Prostate gland (tissue), 2 donors: ENCODE measurements around the gene CDC73. TPM values are rescaled to one million over a fixed set of nuclear protein-coding genes. Genes with fewer than 3 reads are reported as not detected.

Experiments used
- DNase-seq: peaks from one replicate; pipeline ENCODE4 v3.0.0-alpha.2; 2019; ENCODE audit warnings: low spot score
- H3K27ac ChIP-seq, 2 donors: fragments of 200-600 bp; sonication (generic); 2 replicates each; pipeline ENCODE4 v1.5.1; 2017 to 2019
- H3K27me3 ChIP-seq: fragments of 200-600 bp; sonication (generic); replicated peaks from 2 replicates; pipeline ENCODE4 v1.5.1; 2019; ENCODE audit not compliant: insufficient read depth
- H3K36me3 ChIP-seq, 2 donors: fragments of 200-600 bp; sonication (generic); 1 replicate in 1 of 2; 2 replicates in 1 of 2; pipeline versions ENCODE4 v1.5.1 to v1.8.1; 2017 to 2019
- H3K4me1 ChIP-seq: fragments of 200-600 bp; sonication (generic); replicated peaks from 2 replicates; pipeline ENCODE4 v1.5.1; 2019
- H3K4me3 ChIP-seq, 2 donors: fragments of 200-600 bp; sonication (generic); 2 replicates each; pipeline ENCODE4 v1.5.1; 2017 to 2019
- H3K9me3 ChIP-seq: fragments of 200-600 bp; sonication (generic); 2 replicates; pipeline ENCODE4 v1.5.1; 2017
- POLR2A ChIP-seq: fragments of 450-650 bp; IDR thresholded peaks from one replicate; pipeline ENCODE4 v1.6.1; 2016; ENCODE audit warnings: antibody characterized with exemption, mild to moderate bottlenecking
- POLR2AphosphoS5 ChIP-seq: sonication (generic); formaldehyde crosslinking; IDR thresholded peaks from one replicate; pipeline ENCODE4 v1.6.1; 2017; ENCODE audit warnings: antibody characterized with exemption
- WGBS: methylation state at CpG from one replicate; pipeline ENCODE4 v1.1.5; 2018; 5-methylcytosine and 5-hydroxymethylcytosine counted together
- intact Hi-C: fragments of 100-400 bp; cut with DNase I; formaldehyde crosslinking; loops from one replicate; pipeline ENCODE4 v1.14.2; 2022
- total RNA-seq, 2 donors: library from RNA; depleted of rRNA; stranded (reverse); fragments of >200 nt; gene quantifications; one replicate each; pipeline ENCODE4 v1.1.0, GENCODE V29; 2016
- TF ChIP-seq, protein P1 (sequence below), 4 experiments: fragments of 200-600 bp in 2 of 4; fragments of 450-650 bp in 2 of 4; sonication (generic) in 2 of 4; IDR thresholded peaks; 1 replicate in 3 of 4; 2 replicates in 1 of 4; pipeline ENCODE4 v1.5.1; 2016 to 2019; ENCODE audit warnings: antibody characterized with exemption in 4 of 4, mild to moderate bottlenecking in 2 of 4, moderate library complexity in 2 of 4

Gene CDC73
- total RNA-seq, 2 donors from 2014 or later: 36.2 to 48.0 TPM

DNA sequence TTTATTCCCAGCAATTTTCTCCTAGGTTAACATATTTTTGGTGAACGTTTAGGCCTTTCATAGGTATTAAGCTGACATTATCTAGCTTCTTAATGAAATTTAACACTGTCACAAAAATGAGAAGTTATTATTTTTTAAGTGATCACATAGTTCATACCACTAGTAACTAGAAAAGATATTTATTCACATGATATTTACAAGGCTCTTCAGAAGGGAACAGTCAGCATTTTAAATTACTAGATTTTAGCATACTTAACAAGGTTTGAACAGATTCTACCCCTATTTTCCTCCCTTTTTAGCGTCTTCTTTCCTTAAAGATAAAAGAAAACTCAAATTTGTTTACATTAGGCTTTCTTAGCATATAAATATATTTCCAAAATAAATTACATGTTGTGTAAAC lies 130.1 kb downstream of the CDC73 start:
- Histone ChIP-seq H3K36me3 (no peaks in the 10 kb centered on the region), H3K4me1 (no peaks in the 10 kb centered on the region), H3K27me3 (no peaks in the 10 kb centered on the region), H3K4me3 (no peak overlapping the region), H3K9me3 (no peaks in the 10 kb centered on the region), H3K27ac (no peak overlapping the region)
- intact Hi-C loops: no loop called here
- TF ChIP-seq, protein P1, sequence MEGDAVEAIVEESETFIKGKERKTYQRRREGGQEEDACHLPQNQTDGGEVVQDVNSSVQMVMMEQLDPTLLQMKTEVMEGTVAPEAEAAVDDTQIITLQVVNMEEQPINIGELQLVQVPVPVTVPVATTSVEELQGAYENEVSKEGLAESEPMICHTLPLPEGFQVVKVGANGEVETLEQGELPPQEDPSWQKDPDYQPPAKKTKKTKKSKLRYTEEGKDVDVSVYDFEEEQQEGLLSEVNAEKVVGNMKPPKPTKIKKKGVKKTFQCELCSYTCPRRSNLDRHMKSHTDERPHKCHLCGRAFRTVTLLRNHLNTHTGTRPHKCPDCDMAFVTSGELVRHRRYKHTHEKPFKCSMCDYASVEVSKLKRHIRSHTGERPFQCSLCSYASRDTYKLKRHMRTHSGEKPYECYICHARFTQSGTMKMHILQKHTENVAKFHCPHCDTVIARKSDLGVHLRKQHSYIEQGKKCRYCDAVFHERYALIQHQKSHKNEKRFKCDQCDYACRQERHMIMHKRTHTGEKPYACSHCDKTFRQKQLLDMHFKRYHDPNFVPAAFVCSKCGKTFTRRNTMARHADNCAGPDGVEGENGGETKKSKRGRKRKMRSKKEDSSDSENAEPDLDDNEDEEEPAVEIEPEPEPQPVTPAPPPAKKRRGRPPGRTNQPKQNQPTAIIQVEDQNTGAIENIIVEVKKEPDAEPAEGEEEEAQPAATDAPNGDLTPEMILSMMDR (IDR thresholded peaks at IDR 0.05): no peak
- no peak for TF ChIP-seq POLR2AphosphoS5
- TF ChIP-seq POLR2A: no peak
- no peak for DNase-seq
- 76% methylated on average over 2 of the region's 2 CpGs for WGBS

DNA sequence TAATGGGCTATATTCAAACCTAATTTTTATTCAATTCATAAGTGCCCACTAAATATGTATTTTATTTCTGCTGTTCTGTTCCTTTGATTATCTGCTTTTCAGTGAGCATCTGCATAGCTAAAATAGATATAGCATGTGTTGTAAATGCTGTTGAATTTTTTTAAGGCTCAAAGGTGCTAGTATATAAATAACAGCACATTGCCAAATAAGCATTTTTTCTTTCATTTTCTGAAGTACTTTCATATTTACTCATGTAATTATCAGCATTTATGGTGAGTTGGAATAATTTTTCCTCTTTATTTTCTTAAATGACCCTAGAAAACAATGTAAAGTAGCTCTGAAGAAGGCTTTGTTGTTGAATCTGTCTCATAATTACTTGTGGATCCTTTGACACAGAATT lies 134.2 kb downstream of the CDC73 start:
- no peak for DNase-seq
- Histone ChIP-seq H3K36me3 (no peaks in the 10 kb centered on the region), H3K4me3 (no peak overlapping the region), H3K27me3 (no peaks in the 10 kb centered on the region), H3K9me3 (no peaks in the 10 kb centered on the region), H3K4me1 (no peaks in the 10 kb centered on the region), H3K27ac (no peak overlapping the region)
- TF ChIP-seq POLR2A (no peak), POLR2AphosphoS5 (no peak)
- TF ChIP-seq, protein P1 (IDR thresholded peaks at IDR 0.05): no peak
- intact Hi-C loops: no loop called here

DNA sequence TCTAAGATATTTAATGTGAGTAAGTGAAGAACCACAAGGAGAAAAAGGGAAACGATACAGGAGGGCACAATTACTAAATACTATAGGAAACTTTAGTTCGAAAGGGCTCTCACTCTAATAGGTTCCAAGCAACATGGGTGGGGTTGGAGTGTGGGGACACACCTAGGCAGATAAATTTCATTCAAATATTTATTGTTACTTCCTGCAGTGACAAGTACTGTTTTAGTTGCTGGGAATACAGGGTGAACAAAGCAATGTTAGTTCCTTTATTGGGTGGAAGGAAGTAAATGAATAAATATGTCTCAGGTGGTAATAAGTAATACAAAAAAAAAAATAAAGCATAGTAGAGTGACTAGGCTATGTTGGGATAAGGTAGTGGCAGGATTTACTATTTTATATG lies 137.8 kb downstream of the CDC73 start:
- intact Hi-C loops: no loop called here
- H3K4me1 ChIP-seq: no peaks in the 10 kb centered on the region
- no peak overlapping the region for H3K4me3 ChIP-seq
- 93% methylated on average over 2 of the region's 2 CpGs for WGBS
- no peak for DNase-seq
- H3K36me3 ChIP-seq: no peaks in the 10 kb centered on the region
- no peaks in the 10 kb centered on the region for H3K9me3 ChIP-seq
- H3K27me3 ChIP-seq: no peaks in the 10 kb centered on the region
- TF ChIP-seq POLR2A: no peak
- TF ChIP-seq, protein P1 (IDR thresholded peaks at IDR 0.05): no peak
- TF ChIP-seq POLR2AphosphoS5: no peak
- no peak overlapping the region for H3K27ac ChIP-seq

DNA sequence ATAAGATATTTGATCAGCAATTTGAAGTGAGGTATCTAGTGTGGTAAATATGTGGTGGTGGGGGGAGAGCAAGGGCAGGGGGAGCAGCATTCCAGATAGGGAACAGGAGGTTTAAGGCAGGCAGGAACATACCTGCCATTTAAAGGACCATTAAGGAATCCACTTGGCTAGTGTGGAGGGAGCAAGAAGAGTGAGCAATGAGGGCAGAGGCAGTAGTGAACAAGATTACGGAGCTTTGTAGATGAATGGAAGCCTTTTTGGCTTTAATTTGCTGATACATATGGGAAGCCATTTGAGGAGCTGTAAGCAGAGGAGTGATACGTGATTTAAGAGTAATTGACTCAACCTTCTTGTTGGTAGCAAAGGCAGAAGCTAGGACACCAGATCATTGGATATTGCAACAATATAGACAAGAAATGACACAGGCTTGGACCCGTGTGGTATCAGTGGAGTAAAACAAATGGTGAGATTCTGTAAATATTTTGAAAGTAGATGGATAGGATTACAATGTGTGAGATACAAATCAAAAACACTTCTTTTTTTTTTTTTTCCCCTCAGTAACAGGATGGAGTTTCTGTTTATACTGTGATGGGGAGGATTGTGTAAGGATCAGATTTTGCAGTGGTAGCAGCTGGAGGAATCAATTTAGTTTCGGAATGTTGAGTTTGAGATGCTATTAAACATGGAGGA lies 138.4 kb downstream of the CDC73 start:
- H3K36me3 ChIP-seq: no peaks in the 10 kb centered on the region
- no peak for DNase-seq
- TF ChIP-seq POLR2A (no peak), POLR2AphosphoS5 (no peak)
- TF ChIP-seq, protein P1 (IDR thresholded peaks at IDR 0.05): no peak
- intact Hi-C loops: no loop called here
- no peaks in the 10 kb centered on the region for H3K9me3 ChIP-seq
- H3K27ac ChIP-seq: no peak overlapping the region
- no peak overlapping the region for H3K4me3 ChIP-seq
- 58% methylated on average over 4 of the region's 4 CpGs for WGBS
- H3K27me3 ChIP-seq: no peaks in the 10 kb centered on the region
- H3K4me1 ChIP-seq: no peaks in the 10 kb centered on the region

DNA sequence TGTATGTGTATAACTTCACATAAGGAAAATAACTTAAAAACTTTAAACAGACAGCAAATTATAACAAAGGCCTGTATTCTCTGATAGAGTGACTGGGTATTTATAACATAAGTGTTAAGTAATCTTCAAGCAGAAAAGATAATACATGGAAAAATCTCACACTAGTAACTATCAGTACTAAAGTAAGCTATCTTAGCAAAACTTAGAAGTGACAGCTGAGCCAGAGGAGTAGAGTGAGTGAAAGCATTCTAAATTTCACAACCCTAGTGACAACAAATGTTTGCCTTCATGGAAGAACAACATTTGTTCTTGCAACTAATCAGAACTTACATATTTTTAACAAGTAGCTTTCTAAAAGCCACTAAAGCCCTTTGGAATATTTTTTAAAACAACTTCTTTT lies 139.1 kb downstream of the CDC73 start:
- Histone ChIP-seq H3K4me3 (no peak overlapping the region), H3K27ac (no peak overlapping the region), H3K27me3 (no peaks in the 10 kb centered on the region), H3K36me3 (no peaks in the 10 kb centered on the region), H3K4me1 (no peaks in the 10 kb centered on the region), H3K9me3 (no peaks in the 10 kb centered on the region)
- TF ChIP-seq POLR2AphosphoS5: no peak
- TF ChIP-seq, protein P1 (IDR thresholded peaks at IDR 0.05): no peak
- DNase-seq: no peak
- intact Hi-C loops: no loop called here
